ENCODE results near the gene RNF13.
"Not testable (repeated sequence)": the region's sequence is repeated elsewhere in the genome, so short reads cannot be mapped to it uniquely, and the experiment has no call there.

The RNF13 gene

DNA sequence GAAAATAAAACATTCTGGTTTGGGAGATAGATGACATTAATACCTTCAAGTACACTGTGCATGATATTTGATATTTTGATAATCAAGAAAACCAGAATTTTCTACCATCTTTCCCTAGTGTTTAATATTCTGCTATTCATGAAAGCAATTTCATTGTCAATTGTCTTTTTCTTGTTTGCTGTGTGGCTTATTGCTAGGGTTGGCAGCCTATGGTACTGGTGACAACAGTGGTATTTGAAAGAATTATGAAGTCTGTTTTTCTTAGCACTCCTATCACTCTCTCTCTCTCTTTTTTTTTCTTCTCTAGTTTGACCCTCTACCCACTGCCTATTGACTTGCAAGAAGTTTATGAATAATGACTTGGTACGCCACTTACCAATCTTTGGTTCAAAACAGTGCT, 15.4 kb downstream of the RNF13 start:
- H3K4me1 ChIP-seq (ENCODE audit: control insufficient read depth, insufficient read depth, low read length), result peaks cover 4% of the 10 kb centered on the region
- H3K9ac ChIP-seq (ENCODE audit: low read depth, low read length), result no peak overlapping the region
- H3K27me3 ChIP-seq (ENCODE audit: control insufficient read depth, insufficient read depth, low read length), result no peaks in the 10 kb centered on the region
- peaks cover 4% of the 10 kb centered on the region for H3K36me3 ChIP-seq (ENCODE audit: control insufficient read depth, insufficient read depth, low read length)
- peaks cover 9% of the 10 kb centered on the region for H3K9me3 ChIP-seq (ENCODE audit: control insufficient read depth, insufficient read depth, low read length)
- no peak overlapping the region for H3K4me3 ChIP-seq (ENCODE audit: low read depth, low read length)

GRCh38 chr3:149829631-149830030, 16.6 kb downstream of the RNF13 start:
- H3K4me3 ChIP-seq (ENCODE audit: low read depth, low read length); H3K27me3 ChIP-seq (ENCODE audit: control insufficient read depth, insufficient read depth, low read length); H3K36me3 ChIP-seq (ENCODE audit: control insufficient read depth, insufficient read depth, low read length); H3K9ac ChIP-seq (ENCODE audit: low read depth, low read length); H3K4me1 ChIP-seq (ENCODE audit: control insufficient read depth, insufficient read depth, low read length): not testable (repeated sequence)
- H3K9me3 ChIP-seq (ENCODE audit: control insufficient read depth, insufficient read depth, low read length), result peaks cover 13% of the 10 kb centered on the region

DNA sequence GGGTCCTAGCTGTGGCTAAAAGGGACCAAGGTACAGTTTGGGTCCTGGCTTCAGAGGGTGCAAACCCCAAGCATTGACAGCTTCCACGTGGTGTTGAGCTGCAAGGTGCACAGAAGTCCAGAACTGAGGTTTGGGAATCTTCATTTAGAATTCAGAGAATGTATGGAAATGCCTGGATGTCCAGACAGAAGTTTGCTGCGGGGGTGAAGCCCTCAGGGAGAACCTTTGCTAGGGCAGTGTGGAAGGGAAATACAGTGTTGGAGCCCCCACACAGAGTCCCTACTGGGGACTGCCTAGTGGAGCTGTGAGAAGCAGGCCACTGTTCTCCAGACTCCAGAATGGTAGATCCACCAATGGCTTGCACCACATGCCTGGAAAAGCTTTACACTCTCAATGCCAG, 17.9 kb downstream of the RNF13 start:
- no peaks in the 10 kb centered on the region for H3K27me3 ChIP-seq (ENCODE audit: control insufficient read depth, insufficient read depth, low read length)
- peaks cover 4% of the 10 kb centered on the region for H3K36me3 ChIP-seq (ENCODE audit: control insufficient read depth, insufficient read depth, low read length)
- no peak overlapping the region for H3K9ac ChIP-seq (ENCODE audit: low read depth, low read length)
- peaks cover 13% of the 10 kb centered on the region for H3K9me3 ChIP-seq (ENCODE audit: control insufficient read depth, insufficient read depth, low read length)
- peaks cover under 1% of the 10 kb centered on the region for H3K4me1 ChIP-seq (ENCODE audit: control insufficient read depth, insufficient read depth, low read length)
- no peak overlapping the region for H3K4me3 ChIP-seq (ENCODE audit: low read depth, low read length)

GRCh38 chr3:149831321-149831720, 18.3 kb downstream of the RNF13 start:
- H3K9me3 ChIP-seq (ENCODE audit: control insufficient read depth, insufficient read depth, low read length), result peaks cover 13% of the 10 kb centered on the region
- no peak overlapping the region for H3K4me3 ChIP-seq (ENCODE audit: low read depth, low read length)
- H3K4me1 ChIP-seq (ENCODE audit: control insufficient read depth, insufficient read depth, low read length), result no peaks in the 10 kb centered on the region
- H3K27me3 ChIP-seq (ENCODE audit: control insufficient read depth, insufficient read depth, low read length), result no peaks in the 10 kb centered on the region
- peaks cover 4% of the 10 kb centered on the region for H3K36me3 ChIP-seq (ENCODE audit: control insufficient read depth, insufficient read depth, low read length)
- H3K9ac ChIP-seq (ENCODE audit: low read depth, low read length), result no peak overlapping the region

- H3K9me3 ChIP-seq (ENCODE audit: control insufficient read depth, insufficient read depth, low read length), result peaks cover 17% of the 10 kb centered on the region
- no peak overlapping the region for H3K9ac ChIP-seq (ENCODE audit: low read depth, low read length)
- H3K4me3 ChIP-seq (ENCODE audit: low read depth, low read length), result no peak overlapping the region
- no peaks in the 10 kb centered on the region for H3K4me1 ChIP-seq (ENCODE audit: control insufficient read depth, insufficient read depth, low read length)
- H3K36me3 ChIP-seq (ENCODE audit: control insufficient read depth, insufficient read depth, low read length), result peaks cover 4% of the 10 kb centered on the region
- H3K27me3 ChIP-seq (ENCODE audit: control insufficient read depth, insufficient read depth, low read length), result no peaks in the 10 kb centered on the region
Measured at GRCh38 chr3:149832086-149832485, 19.1 kb downstream of the RNF13 start.

GRCh38 chr3:149833241-149833640, 20.2 kb downstream of the RNF13 start:
- H3K9me3 ChIP-seq (ENCODE audit: control insufficient read depth, insufficient read depth, low read length), result peaks cover 17% of the 10 kb centered on the region
- no peak overlapping the region for H3K9ac ChIP-seq (ENCODE audit: low read depth, low read length)
- H3K4me3 ChIP-seq (ENCODE audit: low read depth, low read length), result no peak overlapping the region
- peaks cover 4% of the 10 kb centered on the region for H3K36me3 ChIP-seq (ENCODE audit: control insufficient read depth, insufficient read depth, low read length)
- H3K4me1 ChIP-seq (ENCODE audit: control insufficient read depth, insufficient read depth, low read length), result no peaks in the 10 kb centered on the region
- no peaks in the 10 kb centered on the region for H3K27me3 ChIP-seq (ENCODE audit: control insufficient read depth, insufficient read depth, low read length)

GRCh38 chr3:149838491-149838890, 25.5 kb downstream of the RNF13 start:
- H3K27me3 ChIP-seq (ENCODE audit: control insufficient read depth, insufficient read depth, low read length); H3K36me3 ChIP-seq (ENCODE audit: control insufficient read depth, insufficient read depth, low read length); H3K4me3 ChIP-seq (ENCODE audit: low read depth, low read length); H3K9ac ChIP-seq (ENCODE audit: low read depth, low read length); H3K4me1 ChIP-seq (ENCODE audit: control insufficient read depth, insufficient read depth, low read length); H3K9me3 ChIP-seq (ENCODE audit: control insufficient read depth, insufficient read depth, low read length): not testable (repeated sequence)

DNA sequence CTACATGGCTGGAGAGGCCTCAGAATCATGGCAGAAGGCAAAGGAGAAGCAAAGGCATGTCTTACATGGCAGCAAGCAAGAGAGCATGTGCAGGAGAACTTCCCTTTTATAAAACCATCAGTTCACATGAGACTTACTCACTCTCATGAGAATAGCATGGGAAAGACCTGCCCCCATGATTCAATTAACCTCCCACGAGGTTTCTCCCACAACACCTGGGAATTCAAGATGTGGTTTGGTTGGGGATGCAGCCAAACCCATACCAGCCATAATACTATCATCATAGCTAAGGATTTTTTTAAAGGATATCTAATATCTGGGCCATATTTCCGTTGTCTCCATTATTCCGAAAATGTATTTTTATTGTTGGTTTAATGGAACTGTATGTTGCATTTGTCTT, 26.5 kb downstream of the RNF13 start:
- not testable (repeated sequence) for H3K27me3 ChIP-seq (ENCODE audit: control insufficient read depth, insufficient read depth, low read length); H3K4me1 ChIP-seq (ENCODE audit: control insufficient read depth, insufficient read depth, low read length); H3K4me3 ChIP-seq (ENCODE audit: low read depth, low read length); H3K36me3 ChIP-seq (ENCODE audit: control insufficient read depth, insufficient read depth, low read length); H3K9ac ChIP-seq (ENCODE audit: low read depth, low read length); H3K9me3 ChIP-seq (ENCODE audit: control insufficient read depth, insufficient read depth, low read length)

DNA sequence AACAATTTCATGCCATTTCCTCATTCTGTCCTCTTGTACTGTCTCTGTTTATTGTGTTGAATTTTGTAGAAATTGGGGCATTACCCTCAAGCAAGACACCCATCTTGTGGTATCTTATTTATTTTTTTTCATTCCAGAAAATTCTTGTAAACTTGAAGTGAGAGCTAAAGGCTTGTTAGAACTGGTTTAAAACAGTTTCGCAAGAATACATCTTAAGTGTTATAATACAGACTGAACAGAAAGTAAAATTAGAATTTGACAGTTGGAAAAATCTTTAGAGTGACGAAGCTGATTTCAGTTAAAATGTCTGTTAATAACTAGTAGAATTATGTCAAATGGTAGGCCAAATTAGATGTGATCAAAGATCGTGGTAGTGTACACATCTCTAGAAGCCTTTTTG, 26.9 kb downstream of the RNF13 start:
- no peaks in the 10 kb centered on the region for H3K27me3 ChIP-seq (ENCODE audit: control insufficient read depth, insufficient read depth, low read length)
- no peaks in the 10 kb centered on the region for H3K36me3 ChIP-seq (ENCODE audit: control insufficient read depth, insufficient read depth, low read length)
- no peak overlapping the region for H3K9ac ChIP-seq (ENCODE audit: low read depth, low read length)
- H3K4me3 ChIP-seq (ENCODE audit: low read depth, low read length), result no peak overlapping the region
- peaks cover 4% of the 10 kb centered on the region for H3K9me3 ChIP-seq (ENCODE audit: control insufficient read depth, insufficient read depth, low read length)
- H3K4me1 ChIP-seq (ENCODE audit: control insufficient read depth, insufficient read depth, low read length), result no peaks in the 10 kb centered on the region

- no peaks in the 10 kb centered on the region for H3K36me3 ChIP-seq (ENCODE audit: control insufficient read depth, insufficient read depth, low read length)
- no peaks in the 10 kb centered on the region for H3K27me3 ChIP-seq (ENCODE audit: control insufficient read depth, insufficient read depth, low read length)
- no peak overlapping the region for H3K4me3 ChIP-seq (ENCODE audit: low read depth, low read length)
- no peak overlapping the region for H3K9ac ChIP-seq (ENCODE audit: low read depth, low read length)
- H3K9me3 ChIP-seq (ENCODE audit: control insufficient read depth, insufficient read depth, low read length), result no peaks in the 10 kb centered on the region
- no peaks in the 10 kb centered on the region for H3K4me1 ChIP-seq (ENCODE audit: control insufficient read depth, insufficient read depth, low read length)
Measured at GRCh38 chr3:149843502-149843901, 30.5 kb downstream of the RNF13 start.

- H3K4me1 ChIP-seq (ENCODE audit: control insufficient read depth, insufficient read depth, low read length), result peaks cover 1% of the 10 kb centered on the region
- H3K4me3 ChIP-seq (ENCODE audit: low read depth, low read length), result no peak overlapping the region
- H3K27me3 ChIP-seq (ENCODE audit: control insufficient read depth, insufficient read depth, low read length), result no peaks in the 10 kb centered on the region
- no peaks in the 10 kb centered on the region for H3K36me3 ChIP-seq (ENCODE audit: control insufficient read depth, insufficient read depth, low read length)
- H3K9me3 ChIP-seq (ENCODE audit: control insufficient read depth, insufficient read depth, low read length), result no peaks in the 10 kb centered on the region
- H3K9ac ChIP-seq (ENCODE audit: low read depth, low read length), result no peak overlapping the region
Measured at GRCh38 chr3:149844091-149844490, 31.1 kb downstream of the RNF13 start.

DNA sequence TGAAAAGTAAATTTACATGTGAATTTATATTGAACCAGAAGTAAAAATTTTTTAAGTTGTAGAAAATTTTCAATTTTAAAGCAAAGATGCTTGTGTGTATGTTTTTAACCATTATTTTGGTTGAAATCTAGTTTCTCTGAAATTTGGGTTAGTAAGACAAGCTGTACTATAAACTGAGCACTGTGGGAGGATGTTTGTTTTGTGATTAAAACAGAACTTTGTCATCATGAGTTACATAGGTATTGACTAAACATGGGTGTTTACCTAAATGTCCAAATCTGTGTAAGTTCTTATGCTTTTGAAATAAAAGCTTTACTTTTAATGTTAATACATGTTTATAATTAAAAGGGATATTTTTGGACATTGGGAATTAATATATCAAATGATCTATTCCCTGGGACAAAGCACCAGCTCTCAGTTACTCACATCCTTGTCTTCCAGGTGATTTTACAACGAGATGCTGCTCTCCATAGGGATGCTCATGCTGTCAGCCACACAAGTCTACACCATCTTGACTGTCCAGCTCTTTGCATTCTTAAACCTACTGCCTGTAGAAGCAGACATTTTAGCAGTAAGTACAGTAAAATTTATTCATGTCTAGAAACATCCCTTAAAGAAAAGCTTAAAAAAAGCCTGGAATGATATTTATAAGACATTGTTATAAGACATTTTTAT, 32.7 kb downstream of the RNF13 start:
- no peaks in the 10 kb centered on the region for H3K36me3 ChIP-seq (ENCODE audit: control insufficient read depth, insufficient read depth, low read length)
- H3K4me1 ChIP-seq (ENCODE audit: control insufficient read depth, insufficient read depth, low read length), result peaks cover 5% of the 10 kb centered on the region
- no peak overlapping the region for H3K9ac ChIP-seq (ENCODE audit: low read depth, low read length)
- H3K9me3 ChIP-seq (ENCODE audit: control insufficient read depth, insufficient read depth, low read length), result no peaks in the 10 kb centered on the region
- no peaks in the 10 kb centered on the region for H3K27me3 ChIP-seq (ENCODE audit: control insufficient read depth, insufficient read depth, low read length)
- H3K4me3 ChIP-seq (ENCODE audit: low read depth, low read length), result no peak overlapping the region
